GM19351 (cell line): ENCODE results near the gene ANG.

Source experiments
- ATAC-seq: cut with Tn5 transposase; IDR thresholded peaks from one replicate; pipeline ENCODE4 v1.9.1; 2021; ENCODE audit warnings: mild to moderate bottlenecking, moderate library complexity; ENCODE audit not compliant: unreplicated experiment

Gene ANG

GRCh38 chr14:20675669-20676068, 12.9 kb upstream of the ANG start:
- ATAC-seq, result peak; percentile 66

GRCh38 chr14:20676072-20676471, 12.5 kb upstream of the ANG start:
- ATAC-seq, result no peak

- ATAC-seq, result no peak
Observed at GRCh38 chr14:20679907-20680306, 8.7 kb upstream of the ANG start.

GRCh38 chr14:20680363-20680762, 8.2 kb upstream of the ANG start:
- no peak for ATAC-seq

GRCh38 chr14:20680843-20681347, 7.7 kb upstream of the ANG start:
- peak; percentile 27 for ATAC-seq

- ATAC-seq, result no peak
Observed at GRCh38 chr14:20681348-20682126, 7.0 kb upstream of the ANG start.

- ATAC-seq, result no peak
Observed at GRCh38 chr14:20682127-20682434, 6.5 kb upstream of the ANG start.

- ATAC-seq, result peak; percentile 47
Observed at GRCh38 chr14:20682435-20683124, 6.0 kb upstream of the ANG start.

- peak; percentile 27 for ATAC-seq
Observed at GRCh38 chr14:20683125-20683890, 5.3 kb upstream of the ANG start.

GRCh38 chr14:20683891-20684661, 4.5 kb upstream of the ANG start, which contains the start of gene RNASE4:
TSS of gene RNASE4 (plus strand) at chr14:20684560. CDS start at chr14:20699372, 14,812 bp downstream.
- peak; percentile 26 for ATAC-seq

- no peak for ATAC-seq
Observed at GRCh38 chr14:20684662-20685456, 3.7 kb upstream of the ANG start.

- no peak for ATAC-seq
Observed at GRCh38 chr14:20686386-20687143, 2.0 kb upstream of the ANG start.

- ATAC-seq, result no peak
Observed at GRCh38 chr14:20687362-20688166, 1.0 kb upstream of the ANG start.

- ATAC-seq, result no peak
Observed at GRCh38 chr14:20690848-20691640, 2.5 kb downstream of the ANG start.

GRCh38 chr14:20692116-20692751, 3.7 kb downstream of the ANG start:
- no peak for ATAC-seq

- no peak for ATAC-seq
Observed at GRCh38 chr14:20696764-20697163, 8.2 kb downstream of the ANG start.
